Hair follicle dermal papilla cell (primary cell): ENCODE results near the gene CCR4. TPM values are rescaled to one million over a fixed set of nuclear protein-coding genes. Genes with fewer than 3 reads are reported as not detected.

Experiments
- total RNA-seq: library from RNA; depleted of rRNA; stranded (reverse); fragments of >200 nt; gene quantifications from 2 replicates; pipeline ENCODE4 v1.2.3, GENCODE V29; 2012

Gene CCR4
- not detected in 2 replicates for total RNA-seq

DNA sequence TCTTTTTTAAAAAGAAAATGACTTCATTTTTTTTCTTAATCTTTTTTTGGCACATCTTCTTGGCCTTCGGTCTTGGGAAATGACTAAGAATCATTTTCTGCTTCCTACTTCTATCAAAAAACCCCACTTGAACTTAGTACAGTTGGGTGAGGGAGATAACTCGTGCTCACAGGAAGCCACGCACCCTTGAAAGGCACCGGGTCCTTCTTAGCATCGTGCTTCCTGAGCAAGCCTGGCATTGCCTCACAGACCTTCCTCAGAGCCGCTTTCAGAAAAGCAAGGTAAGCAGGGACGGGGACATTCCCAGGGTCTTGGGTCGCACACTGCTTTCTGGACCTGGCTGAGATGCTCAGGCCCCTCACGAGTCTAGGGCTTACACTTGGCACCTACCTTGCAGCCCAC, at the start of gene CCR4:
CCR4 (plus strand) TSS at position 235 of the 402 bp plus-strand sequence. CDS start 1,779 bp downstream, outside the sequence.

Other genes with a start within 250 kb of the CCR4 start
- gene TRIM71, start 133.6 kb upstream of the CCR4 start, total RNA-seq = not detected in 2 replicates
- gene GLB1, start 145.5 kb downstream of the CCR4 start, total RNA-seq = 70.1 and 73.7 TPM in 2 replicates
- 6.4 and 8.8 TPM in 2 replicates for gene TMPPE, start 145.5 kb downstream of the CCR4 start, total RNA-seq
- 291 and 293 TPM in 2 replicates for gene CRTAP, start 162.4 kb downstream of the CCR4 start, total RNA-seq